Activated naive CD8-positive, alpha-beta T cell (primary cell): ENCODE measurements around the gene ATRNL1.
"Not testable (repeated sequence)": the region's sequence is repeated elsewhere in the genome, so short reads cannot be mapped to it uniquely, and the experiment has no call there.

Experiments used
- H3K27ac Mint-ChIP-seq: one replicate; pipeline ENCODE4 v1.8.0; 2021; ENCODE audit warnings: mixed read lengths
- H3K27me3 Mint-ChIP-seq: one replicate; pipeline ENCODE4 v1.8.0; 2021; ENCODE audit warnings: mixed read lengths
- H3K36me3 Mint-ChIP-seq: one replicate; pipeline ENCODE4 v1.8.0; 2021; ENCODE audit warnings: mixed read lengths
- H3K4me1 Mint-ChIP-seq: one replicate; pipeline ENCODE4 v1.8.0; 2021; ENCODE audit warnings: low read depth, mixed read lengths
- H3K4me3 Mint-ChIP-seq: one replicate; pipeline ENCODE4 v1.8.0; 2021; ENCODE audit warnings: mild to moderate bottlenecking, mixed read lengths
- H3K9me3 Mint-ChIP-seq: one replicate; pipeline ENCODE4 v1.8.0; 2021; ENCODE audit warnings: low read depth, mixed read lengths

The ATRNL1 gene

GRCh38 chr10:115525141-115525540 is 432.0 kb downstream of the ATRNL1 start:
- Mint-ChIP-seq H3K9me3 (peaks cover 24% of the 10 kb centered on the region), H3K36me3 (no peaks in the 10 kb centered on the region), H3K4me3 (no peak overlapping the region), H3K4me1 (no peaks in the 10 kb centered on the region), H3K27ac (no peak overlapping the region), H3K27me3 (no peaks in the 10 kb centered on the region)

DNA sequence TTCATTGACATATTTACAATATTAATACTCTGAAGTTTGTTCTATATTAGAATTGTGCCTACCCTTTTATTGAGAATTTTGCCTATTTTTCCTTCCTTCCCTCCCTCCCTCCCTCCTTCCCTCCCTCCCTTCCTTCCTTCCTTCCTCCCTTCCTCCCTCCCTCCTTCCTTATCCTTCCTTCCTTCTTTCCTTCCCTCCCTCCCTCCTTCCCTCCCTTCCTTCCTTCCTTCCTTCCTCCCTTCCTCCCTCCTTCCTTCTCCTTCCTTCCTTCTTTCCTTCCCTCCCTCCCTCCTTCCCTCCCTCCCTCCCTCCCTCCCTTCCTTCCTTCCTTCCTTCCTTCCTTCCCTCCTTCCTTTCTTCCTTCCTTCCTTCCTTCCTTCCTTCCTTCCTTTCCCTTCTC is 434.5 kb downstream of the ATRNL1 start:
- not testable (repeated sequence) for H3K36me3 Mint-ChIP-seq, H3K4me1 Mint-ChIP-seq, H3K27me3 Mint-ChIP-seq, H3K27ac Mint-ChIP-seq, H3K4me3 Mint-ChIP-seq
- H3K9me3 Mint-ChIP-seq = peaks cover 21% of the 10 kb centered on the region

DNA sequence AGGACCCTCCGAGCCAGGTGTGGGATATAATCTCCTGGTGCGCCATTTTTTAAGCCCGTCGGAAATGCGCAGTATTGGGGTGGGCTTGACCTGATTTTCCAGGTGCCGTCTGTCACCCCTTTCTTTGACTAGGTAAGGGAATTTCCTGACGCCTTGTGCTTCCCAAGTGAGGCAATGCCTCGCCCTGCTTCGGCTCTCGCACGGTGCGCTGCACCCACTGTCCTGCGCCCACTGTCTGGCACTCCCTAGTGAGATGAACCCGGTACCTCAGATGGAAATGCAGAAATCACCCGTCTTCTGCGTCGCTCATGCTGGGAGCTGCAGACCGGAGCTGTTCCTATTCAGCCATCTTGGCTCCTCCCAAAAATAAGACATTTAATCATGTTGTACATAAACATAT is 443.2 kb downstream of the ATRNL1 start:
- not testable (repeated sequence) for H3K27me3 Mint-ChIP-seq, H3K4me3 Mint-ChIP-seq

DNA sequence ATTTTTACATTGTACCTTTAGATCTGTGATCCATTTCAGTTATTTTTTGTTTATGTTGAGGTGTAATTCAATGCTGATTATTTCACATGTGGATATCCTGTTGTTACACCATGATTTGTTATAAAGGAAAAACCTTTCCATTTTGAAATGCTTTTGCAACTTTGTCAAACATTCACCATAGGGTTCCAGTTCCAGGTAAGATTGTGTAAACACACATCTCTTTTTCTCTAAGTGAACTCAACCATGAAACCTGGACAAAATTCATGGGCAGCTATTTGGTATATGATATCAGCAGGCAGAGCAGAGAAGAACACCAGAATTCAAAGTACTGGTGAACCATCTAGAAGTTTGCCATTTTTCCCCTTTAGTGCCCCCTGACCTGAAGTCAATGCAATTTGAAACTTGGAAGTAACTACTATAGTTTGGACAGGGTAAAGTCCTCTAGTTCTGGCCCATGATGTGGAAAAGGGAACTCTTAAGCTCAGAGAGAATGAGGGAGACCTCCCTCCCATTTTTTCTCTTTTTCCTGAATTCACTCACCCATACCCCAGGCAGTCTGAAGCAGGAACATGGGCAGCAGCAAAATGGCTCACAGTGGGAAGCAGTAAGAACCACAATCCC is 446.1 kb downstream of the ATRNL1 start:
- Mint-ChIP-seq H3K4me1 (no peaks in the 10 kb centered on the region), H3K9me3 (peaks cover 7% of the 10 kb centered on the region), H3K27ac (no peak overlapping the region), H3K36me3 (no peaks in the 10 kb centered on the region), H3K4me3 (no peak overlapping the region), H3K27me3 (no peaks in the 10 kb centered on the region)

More for the DNA sequence above, 443.2 kb downstream of the ATRNL1 start:
- not testable (repeated sequence) for H3K36me3 Mint-ChIP-seq, H3K27ac Mint-ChIP-seq, H3K9me3 Mint-ChIP-seq, H3K4me1 Mint-ChIP-seq

- Mint-ChIP-seq H3K4me3 (no peak overlapping the region), H3K27me3 (no peaks in the 10 kb centered on the region)
Observed at GRCh38 chr10:115555887-115556402, 462.8 kb downstream of the ATRNL1 start.

GRCh38 chr10:115558252-115558651 is 465.1 kb downstream of the ATRNL1 start:
- Mint-ChIP-seq H3K4me1 (no peaks in the 10 kb centered on the region), H3K27me3 (no peaks in the 10 kb centered on the region), H3K4me3 (no peak overlapping the region), H3K27ac (no peak overlapping the region), H3K9me3 (no peaks in the 10 kb centered on the region), H3K36me3 (no peaks in the 10 kb centered on the region)

More at GRCh38 chr10:115555887-115556402, 462.8 kb downstream of the ATRNL1 start:
- Mint-ChIP-seq H3K36me3 (no peaks in the 10 kb centered on the region), H3K4me1 (no peaks in the 10 kb centered on the region), H3K27ac (no peak overlapping the region), H3K9me3 (no peaks in the 10 kb centered on the region)

DNA sequence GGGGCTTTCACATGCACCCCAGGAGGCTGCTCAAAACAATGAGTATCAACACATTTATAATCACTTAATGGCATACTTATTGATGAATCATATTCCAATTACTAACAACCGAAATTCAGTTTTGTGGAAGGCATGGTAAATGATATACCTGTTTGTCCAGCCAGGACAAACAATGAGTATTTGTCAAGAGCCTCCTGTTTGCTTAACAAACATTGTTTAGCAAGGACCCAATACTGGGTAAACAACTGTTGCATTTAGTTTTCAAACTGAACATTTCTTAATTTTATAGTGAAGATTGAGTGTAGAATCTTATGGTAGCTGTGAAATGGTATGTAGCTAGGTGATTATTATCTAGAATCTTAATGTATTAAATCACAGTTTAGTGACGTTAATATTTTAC is 473.7 kb downstream of the ATRNL1 start:
- H3K4me1 Mint-ChIP-seq = no peaks in the 10 kb centered on the region
- H3K4me3 Mint-ChIP-seq = no peak overlapping the region
- no peaks in the 10 kb centered on the region for H3K9me3 Mint-ChIP-seq
- no peaks in the 10 kb centered on the region for H3K27me3 Mint-ChIP-seq
- no peak overlapping the region for H3K27ac Mint-ChIP-seq
- no peaks in the 10 kb centered on the region for H3K36me3 Mint-ChIP-seq

GRCh38 chr10:115572740-115573455 is 479.7 kb downstream of the ATRNL1 start:
- no peaks in the 10 kb centered on the region for H3K36me3 Mint-ChIP-seq
- no peak overlapping the region for H3K4me3 Mint-ChIP-seq
- H3K9me3 Mint-ChIP-seq = peaks cover 4% of the 10 kb centered on the region
- H3K27me3 Mint-ChIP-seq = no peaks in the 10 kb centered on the region
- H3K27ac Mint-ChIP-seq = no peak overlapping the region
- H3K4me1 Mint-ChIP-seq = no peaks in the 10 kb centered on the region

GRCh38 chr10:115580239-115580638 is 487.1 kb downstream of the ATRNL1 start:
- Mint-ChIP-seq H3K4me3 (no peak overlapping the region), H3K9me3 (peaks cover 10% of the 10 kb centered on the region), H3K36me3 (no peaks in the 10 kb centered on the region), H3K27ac (no peak overlapping the region), H3K27me3 (no peaks in the 10 kb centered on the region), H3K4me1 (no peaks in the 10 kb centered on the region)

- no peak overlapping the region for H3K27ac Mint-ChIP-seq
- peaks cover 10% of the 10 kb centered on the region for H3K9me3 Mint-ChIP-seq
- H3K27me3 Mint-ChIP-seq = no peaks in the 10 kb centered on the region
- no peaks in the 10 kb centered on the region for H3K4me1 Mint-ChIP-seq
- H3K36me3 Mint-ChIP-seq = no peaks in the 10 kb centered on the region
- no peak overlapping the region for H3K4me3 Mint-ChIP-seq
Observed at GRCh38 chr10:115593060-115593459, 499.9 kb downstream of the ATRNL1 start.

DNA sequence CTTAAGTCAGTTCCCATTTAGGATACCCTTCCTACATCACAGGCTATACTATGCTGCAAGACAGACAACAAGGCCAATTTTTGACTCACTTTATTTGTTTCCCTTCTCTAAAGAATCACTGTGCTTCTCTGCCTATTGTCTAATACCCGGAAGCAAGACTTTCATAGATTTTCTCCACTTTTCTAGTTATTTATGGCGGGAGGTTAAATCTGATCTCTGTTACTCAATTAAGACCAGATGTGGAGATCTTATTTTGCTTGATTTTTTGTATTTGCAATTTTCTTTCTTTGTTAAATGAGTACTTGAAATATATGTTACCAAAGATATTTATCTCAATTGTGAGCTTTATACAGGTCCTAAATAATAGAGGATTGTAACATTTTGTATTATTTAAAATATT is 511.5 kb downstream of the ATRNL1 start:
- Mint-ChIP-seq H3K4me1 (no peaks in the 10 kb centered on the region), H3K4me3 (no peak overlapping the region), H3K27me3 (no peaks in the 10 kb centered on the region), H3K36me3 (no peaks in the 10 kb centered on the region), H3K27ac (no peak overlapping the region), H3K9me3 (no peaks in the 10 kb centered on the region)

- Mint-ChIP-seq H3K4me3 (no peak overlapping the region), H3K27ac (no peak overlapping the region), H3K27me3 (no peaks in the 10 kb centered on the region), H3K36me3 (no peaks in the 10 kb centered on the region), H3K9me3 (no peaks in the 10 kb centered on the region), H3K4me1 (no peaks in the 10 kb centered on the region)
Observed at GRCh38 chr10:115606086-115606485, 512.9 kb downstream of the ATRNL1 start.

GRCh38 chr10:115606741-115607140 is 513.6 kb downstream of the ATRNL1 start:
- Mint-ChIP-seq H3K27ac (no peak overlapping the region), H3K27me3 (no peaks in the 10 kb centered on the region), H3K9me3 (no peaks in the 10 kb centered on the region), H3K4me1 (no peaks in the 10 kb centered on the region), H3K4me3 (no peak overlapping the region), H3K36me3 (no peaks in the 10 kb centered on the region)

- H3K4me1 Mint-ChIP-seq = no peaks in the 10 kb centered on the region
- no peaks in the 10 kb centered on the region for H3K36me3 Mint-ChIP-seq
- H3K27ac Mint-ChIP-seq = no peak overlapping the region
- H3K27me3 Mint-ChIP-seq = no peaks in the 10 kb centered on the region
- no peaks in the 10 kb centered on the region for H3K9me3 Mint-ChIP-seq
- no peak overlapping the region for H3K4me3 Mint-ChIP-seq
Observed at GRCh38 chr10:115624448-115624847, 531.3 kb downstream of the ATRNL1 start.

GRCh38 chr10:115628616-115629015 is 535.5 kb downstream of the ATRNL1 start:
- Mint-ChIP-seq H3K27ac (no peak overlapping the region), H3K4me3 (no peak overlapping the region), H3K9me3 (no peaks in the 10 kb centered on the region), H3K27me3 (no peaks in the 10 kb centered on the region), H3K36me3 (no peaks in the 10 kb centered on the region), H3K4me1 (no peaks in the 10 kb centered on the region)

GRCh38 chr10:115638246-115638645 is 545.1 kb downstream of the ATRNL1 start:
- Mint-ChIP-seq H3K9me3 (peaks cover 14% of the 10 kb centered on the region), H3K27ac (no peak overlapping the region), H3K4me1 (no peaks in the 10 kb centered on the region), H3K27me3 (no peaks in the 10 kb centered on the region), H3K36me3 (no peaks in the 10 kb centered on the region), H3K4me3 (no peak overlapping the region)
